Tibial nerve (tissue), 4 donors: ENCODE data around the gene CLDN6.

ENCODE experiments used
- EP300 ChIP-seq, 2 donors: sonication (generic); formaldehyde crosslinking; IDR thresholded peaks; one replicate each; pipeline ENCODE4 v1.6.1; 2017; ENCODE audit warnings: antibody characterized with exemption in 2 of 2, mild to moderate bottlenecking in 1 of 2
- POLR2A ChIP-seq, 2 donors: fragments of 450-650 bp; IDR thresholded peaks; one replicate each; pipeline ENCODE4 v1.6.1; 2017; ENCODE audit warnings: antibody characterized with exemption in 2 of 2, mild to moderate bottlenecking in 2 of 2, moderate library complexity in 2 of 2
- TF ChIP-seq, protein P1 (sequence below), 5 experiments: fragments of 200-600 bp in 3 of 5; fragments of 450-650 bp in 2 of 5; sonication (generic) in 3 of 5; IDR thresholded peaks; one replicate each; pipeline ENCODE4 v1.5.1; 2016 to 2019; ENCODE audit warnings: antibody characterized with exemption in 5 of 5, mild to moderate bottlenecking in 3 of 5, moderate library complexity in 2 of 5

DNA sequence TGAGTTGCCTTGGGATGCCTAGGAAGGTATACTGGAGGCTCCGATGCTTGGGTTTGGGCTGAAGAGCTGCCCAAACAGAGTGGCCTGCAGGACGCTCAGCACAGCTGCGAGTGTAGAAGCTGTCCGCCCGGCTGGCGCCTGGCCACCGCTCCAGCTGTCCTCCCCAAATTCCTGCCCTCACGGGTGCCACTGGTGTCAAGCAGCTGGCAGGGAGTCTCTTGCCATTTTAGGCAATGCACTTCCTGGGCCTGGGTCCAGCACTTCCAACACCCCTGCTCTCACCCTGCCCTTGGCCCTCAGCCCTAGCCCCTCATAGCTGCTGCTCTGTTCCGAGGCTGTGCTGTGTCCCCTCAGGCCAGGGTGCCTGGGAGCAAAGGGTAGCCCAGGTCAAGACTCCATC is 32.5 kb downstream of the CLDN6 start:
- TF ChIP-seq, protein P1, sequence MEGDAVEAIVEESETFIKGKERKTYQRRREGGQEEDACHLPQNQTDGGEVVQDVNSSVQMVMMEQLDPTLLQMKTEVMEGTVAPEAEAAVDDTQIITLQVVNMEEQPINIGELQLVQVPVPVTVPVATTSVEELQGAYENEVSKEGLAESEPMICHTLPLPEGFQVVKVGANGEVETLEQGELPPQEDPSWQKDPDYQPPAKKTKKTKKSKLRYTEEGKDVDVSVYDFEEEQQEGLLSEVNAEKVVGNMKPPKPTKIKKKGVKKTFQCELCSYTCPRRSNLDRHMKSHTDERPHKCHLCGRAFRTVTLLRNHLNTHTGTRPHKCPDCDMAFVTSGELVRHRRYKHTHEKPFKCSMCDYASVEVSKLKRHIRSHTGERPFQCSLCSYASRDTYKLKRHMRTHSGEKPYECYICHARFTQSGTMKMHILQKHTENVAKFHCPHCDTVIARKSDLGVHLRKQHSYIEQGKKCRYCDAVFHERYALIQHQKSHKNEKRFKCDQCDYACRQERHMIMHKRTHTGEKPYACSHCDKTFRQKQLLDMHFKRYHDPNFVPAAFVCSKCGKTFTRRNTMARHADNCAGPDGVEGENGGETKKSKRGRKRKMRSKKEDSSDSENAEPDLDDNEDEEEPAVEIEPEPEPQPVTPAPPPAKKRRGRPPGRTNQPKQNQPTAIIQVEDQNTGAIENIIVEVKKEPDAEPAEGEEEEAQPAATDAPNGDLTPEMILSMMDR (IDR thresholded peaks at IDR 0.05): no peak
- TF ChIP-seq POLR2A (IDR thresholded peaks at IDR 0.05) (no peak), EP300 (IDR thresholded peaks at IDR 0.05) (no peak)
